LNCAP (cell line): ENCODE data around the gene ELF4.

Source experiments
- TF ChIP-seq, protein P1 (sequence below): fragments of 450-650 bp; IDR thresholded peaks from 2 replicates; pipeline ENCODE4 v1.5.1; 2017; ENCODE audit warnings: mild to moderate bottlenecking

Gene ELF4

DNA sequence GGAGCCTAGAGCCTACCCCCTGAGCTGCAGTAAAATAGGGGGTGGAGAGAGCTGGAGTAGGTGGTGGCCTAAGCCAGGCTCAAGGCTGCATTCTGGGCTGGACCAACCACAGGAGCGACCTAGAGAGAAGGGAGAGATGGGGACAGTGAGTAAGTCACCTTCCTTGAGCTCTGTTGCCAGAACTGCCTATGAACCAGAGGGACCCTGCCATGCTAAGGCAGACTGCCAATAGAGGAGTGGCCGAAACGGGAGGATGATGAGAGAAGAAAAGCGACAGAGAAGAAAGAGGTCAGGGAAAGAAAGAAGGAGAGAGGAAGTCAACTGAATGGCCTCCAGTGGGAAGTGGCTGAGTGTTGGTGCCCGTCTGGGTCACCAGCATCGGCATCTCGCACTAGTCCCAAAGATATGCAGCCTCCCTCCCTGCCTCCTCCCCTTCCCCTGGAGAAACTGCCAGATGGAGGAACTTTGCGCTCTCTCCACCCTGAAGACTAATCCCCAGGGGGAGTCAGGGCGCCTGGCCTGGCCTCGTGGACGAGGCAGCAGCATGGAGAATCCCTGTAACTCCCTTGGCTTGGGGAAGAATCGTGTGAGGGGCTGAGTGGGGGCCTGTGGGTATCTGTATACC lies 28.8 kb downstream of the ELF4 start:
- TF ChIP-seq, protein P1, sequence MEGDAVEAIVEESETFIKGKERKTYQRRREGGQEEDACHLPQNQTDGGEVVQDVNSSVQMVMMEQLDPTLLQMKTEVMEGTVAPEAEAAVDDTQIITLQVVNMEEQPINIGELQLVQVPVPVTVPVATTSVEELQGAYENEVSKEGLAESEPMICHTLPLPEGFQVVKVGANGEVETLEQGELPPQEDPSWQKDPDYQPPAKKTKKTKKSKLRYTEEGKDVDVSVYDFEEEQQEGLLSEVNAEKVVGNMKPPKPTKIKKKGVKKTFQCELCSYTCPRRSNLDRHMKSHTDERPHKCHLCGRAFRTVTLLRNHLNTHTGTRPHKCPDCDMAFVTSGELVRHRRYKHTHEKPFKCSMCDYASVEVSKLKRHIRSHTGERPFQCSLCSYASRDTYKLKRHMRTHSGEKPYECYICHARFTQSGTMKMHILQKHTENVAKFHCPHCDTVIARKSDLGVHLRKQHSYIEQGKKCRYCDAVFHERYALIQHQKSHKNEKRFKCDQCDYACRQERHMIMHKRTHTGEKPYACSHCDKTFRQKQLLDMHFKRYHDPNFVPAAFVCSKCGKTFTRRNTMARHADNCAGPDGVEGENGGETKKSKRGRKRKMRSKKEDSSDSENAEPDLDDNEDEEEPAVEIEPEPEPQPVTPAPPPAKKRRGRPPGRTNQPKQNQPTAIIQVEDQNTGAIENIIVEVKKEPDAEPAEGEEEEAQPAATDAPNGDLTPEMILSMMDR = no peak

DNA sequence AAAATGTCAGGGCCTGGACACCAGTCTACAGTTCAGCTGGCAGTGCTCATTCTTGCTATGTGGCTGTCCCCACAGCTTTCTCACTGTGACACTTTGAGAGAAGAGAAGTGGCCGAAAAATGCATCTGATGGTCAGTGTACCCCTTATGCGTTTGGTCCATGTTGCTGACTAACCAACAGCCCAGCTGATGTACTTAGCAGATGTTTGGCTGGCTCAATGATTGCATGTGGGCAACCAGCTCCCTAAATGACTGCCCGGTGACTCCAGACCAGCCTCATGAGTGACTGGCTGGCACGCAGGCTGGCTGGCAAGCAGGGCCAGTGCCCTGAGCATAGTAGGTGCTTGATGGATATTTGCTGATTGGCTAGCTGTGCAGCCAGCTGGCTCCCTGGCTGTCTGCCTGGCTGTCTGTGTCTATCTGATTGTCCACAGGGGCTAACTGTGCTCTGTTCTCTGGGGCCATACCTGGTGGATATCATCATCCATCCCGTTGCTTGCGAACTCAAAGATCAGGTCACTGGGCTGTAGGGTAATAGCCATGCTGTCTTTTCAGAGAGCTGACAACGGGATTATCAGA lies 29.4 kb downstream of the ELF4 start:
- TF ChIP-seq, protein P1 = no peak

DNA sequence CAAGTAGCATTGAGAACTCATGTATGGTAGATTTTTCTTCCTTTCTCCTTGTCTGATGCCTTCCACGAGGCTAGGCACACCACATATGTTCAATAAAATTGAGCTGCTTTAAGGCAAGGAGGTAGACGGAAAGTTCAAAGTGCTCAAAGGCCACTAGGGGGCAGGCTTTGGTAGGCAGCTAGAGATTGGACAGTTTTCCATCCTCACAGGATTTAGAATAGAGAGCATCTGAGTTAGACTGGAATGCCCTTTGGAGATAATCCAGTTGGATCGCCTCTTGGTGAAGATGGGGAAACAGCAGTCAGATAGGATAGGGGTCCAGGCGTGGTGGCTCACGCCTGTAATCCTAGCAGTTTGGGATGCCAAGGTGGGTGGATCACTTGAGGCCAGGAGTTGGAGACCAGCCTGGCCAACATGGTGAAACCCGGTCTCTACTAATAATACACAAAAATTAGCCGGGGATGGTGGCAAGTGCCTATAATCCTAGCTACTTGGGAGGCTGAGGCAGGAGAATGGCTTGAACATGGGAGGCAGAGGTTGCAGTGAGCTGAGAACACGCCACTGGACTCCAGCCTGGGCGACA lies 30.4 kb downstream of the ELF4 start:
- TF ChIP-seq, protein P1 = peak; percentile 56

DNA sequence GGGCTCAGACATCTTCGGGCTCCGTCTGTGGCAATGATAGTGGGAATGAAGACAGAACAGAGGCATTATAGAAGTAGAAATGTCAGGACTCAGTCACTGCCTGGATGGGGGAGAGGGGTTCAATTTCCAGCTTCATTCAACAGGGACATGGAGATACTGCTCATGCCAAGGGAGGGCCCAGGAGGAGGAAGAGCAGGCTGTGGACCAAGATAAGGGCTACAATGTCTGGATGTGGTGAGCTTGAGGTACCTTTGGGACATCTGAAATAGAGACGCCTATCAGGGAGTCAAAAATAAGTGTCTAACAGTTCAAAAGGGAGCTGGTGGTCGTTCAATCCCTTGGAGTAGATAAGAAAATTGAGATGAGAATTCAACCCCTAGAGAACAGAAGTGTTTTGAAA lies 34.5 kb downstream of the ELF4 start:
- TF ChIP-seq, protein P1 = no peak

DNA sequence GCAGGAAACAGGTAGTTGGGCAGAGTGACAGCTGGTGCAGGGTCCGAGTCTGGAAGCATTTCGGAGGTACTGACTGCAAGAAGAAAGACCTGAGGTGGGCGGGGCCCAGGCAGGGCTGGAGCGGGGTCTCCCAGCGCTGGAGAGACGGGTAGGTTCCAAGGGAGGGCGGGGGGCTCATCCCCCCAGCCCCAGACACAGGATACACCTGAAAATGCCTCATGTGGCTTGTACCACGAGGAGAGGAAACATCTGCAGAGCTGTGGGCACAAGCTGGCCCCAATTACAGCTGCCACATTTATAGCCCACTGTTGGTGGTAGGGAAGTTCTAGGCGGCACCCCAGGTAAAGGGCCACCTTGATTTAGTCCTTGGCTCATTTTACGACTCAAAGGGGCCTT lies 38.0 kb downstream of the ELF4 start:
- TF ChIP-seq, protein P1 = no peak

DNA sequence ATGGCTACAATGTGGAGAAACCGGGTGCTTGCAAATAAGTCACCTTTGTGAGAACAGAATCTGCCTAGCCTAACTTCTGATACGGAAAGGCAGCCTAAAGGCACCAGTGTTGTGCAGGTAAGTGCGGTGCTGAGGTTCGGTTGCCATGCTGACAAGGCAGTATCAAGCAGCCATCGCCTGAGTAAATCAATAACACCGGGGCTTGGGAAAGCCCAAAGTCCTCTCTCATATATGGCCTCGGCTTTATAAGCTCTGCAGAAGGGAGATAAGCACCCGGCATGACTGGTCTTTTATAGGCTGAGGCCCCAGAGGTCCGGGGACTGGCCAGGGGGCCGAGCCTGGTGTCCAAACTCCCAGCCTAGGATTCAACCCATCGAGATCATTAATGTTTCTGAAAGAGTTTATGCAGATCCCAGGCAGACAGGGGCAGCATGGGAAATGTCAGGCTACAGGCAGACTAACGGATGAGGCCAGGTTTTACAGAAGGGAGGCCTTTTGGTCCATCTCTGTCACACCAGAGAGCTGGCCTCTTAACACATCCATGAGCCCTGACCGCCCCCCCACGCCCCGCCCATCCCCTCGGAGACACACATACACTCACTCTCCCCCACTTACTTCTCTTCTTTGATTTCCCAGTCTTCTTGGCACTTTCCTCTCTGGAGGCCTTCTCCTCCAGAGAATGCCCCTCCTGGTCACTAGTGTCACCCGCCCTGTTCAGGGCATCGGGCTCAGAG lies 38.5 kb downstream of the ELF4 start:
- TF ChIP-seq, protein P1 = no peak

DNA sequence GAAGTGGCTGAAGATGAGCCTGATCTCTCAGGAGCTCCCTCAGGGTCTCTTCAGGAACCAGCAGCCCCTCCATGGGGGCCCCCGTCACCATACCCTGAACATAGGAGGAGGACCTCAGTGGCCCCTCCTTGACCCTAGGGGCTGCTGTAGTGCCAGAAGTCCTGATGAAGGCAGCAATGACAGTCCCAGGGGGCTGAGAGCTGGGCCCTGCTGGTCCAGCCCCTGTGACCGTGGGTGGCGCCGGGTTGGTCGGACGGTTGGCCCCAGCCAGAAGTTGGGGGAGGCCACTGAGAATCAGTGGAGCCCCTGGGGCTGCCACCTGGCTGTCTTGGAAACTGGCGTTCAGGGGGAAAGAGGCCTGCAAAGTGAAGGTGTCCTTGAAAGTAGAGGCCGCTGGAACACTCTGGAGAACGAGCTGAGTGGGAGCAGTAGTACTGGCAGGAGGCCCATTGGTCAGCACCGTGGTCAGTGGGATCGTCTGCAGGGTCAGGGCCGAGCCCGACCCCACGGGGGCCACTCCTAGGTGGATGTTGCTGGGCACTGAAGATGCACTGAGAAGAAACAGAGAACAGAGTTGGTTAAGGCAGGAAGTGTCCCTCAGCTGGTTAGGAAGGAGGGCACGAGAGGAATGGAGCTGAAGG lies 43.2 kb downstream of the ELF4 start:
- TF ChIP-seq, protein P1 = no peak
